OCI-LY3 (cell line): ENCODE measurements around the gene CAST.
A peak's percentile ranks its signal among the peaks of the same experiment; 100 is the strongest.

Source experiments
- H2AFZ ChIP-seq: fragments of 200-600, 300-600 bp; shearing (Covaris generic); 2 replicates; pipeline ENCODE4 v1.6.0; 2014; ENCODE audit warnings: antibody characterized with exemption, low read depth, low read length
- H3K27ac ChIP-seq: fragments of 200-600, 300-600 bp; sonication (generic); 2 replicates; pipeline ENCODE4 v1.5.1; 2014; ENCODE audit warnings: mild to moderate bottlenecking, low read length, moderate library complexity, mixed read lengths
- H3K27me3 ChIP-seq: fragments of 200-600, 300-600 bp; sonication (generic); 2 replicates; pipeline ENCODE4 v1.6.1; 2014; ENCODE audit warnings: low read depth, low read length, mixed read lengths
- H3K36me3 ChIP-seq: fragments of 200-600, 300-600 bp; sonication (generic); replicated peaks from 2 replicates; pipeline ENCODE3; 2014; ENCODE audit warnings: low read depth, low read length, mixed read lengths
- H3K4me1 ChIP-seq: fragments of 300-600, 200-600 bp; sonication (generic); 2 replicates; pipeline ENCODE4 v1.6.1; 2014; ENCODE audit warnings: low read length, mixed read lengths
- H3K4me2 ChIP-seq: fragments of 200-600, 300-600 bp; sonication (generic); 2 replicates; pipeline ENCODE4 v1.6.1; 2014; ENCODE audit warnings: low read length, mixed read lengths
- H3K4me3 ChIP-seq: fragments of 300-600, 200-600 bp; sonication (generic); 2 replicates; pipeline ENCODE4 v1.5.1; 2014; ENCODE audit warnings: antibody characterized with exemption, mild to moderate bottlenecking, low read length, moderate library complexity
- H3K79me2 ChIP-seq: fragments of 300-600, 200-600 bp; shearing (Covaris generic); 2 replicates; pipeline ENCODE4 v1.6.1; 2014; ENCODE audit warnings: mild to moderate bottlenecking, low read length, mixed read lengths
- H3K9ac ChIP-seq: fragments of 300-600, 200-600 bp; shearing (Covaris generic); 2 replicates; pipeline ENCODE4 v1.6.0; 2014; ENCODE audit warnings: mild to moderate bottlenecking, low read length, moderate library complexity
- H3K9me3 ChIP-seq: fragments of 200-600, 300-600 bp; shearing (Covaris generic); 2 replicates; pipeline ENCODE4 v1.6.1; 2014; ENCODE audit warnings: low read length, mixed read lengths; ENCODE audit not compliant: insufficient read depth
- H4K20me1 ChIP-seq: fragments of 200-600, 300-600 bp; sonication (generic); 2 replicates; pipeline ENCODE4 v1.6.1; 2016; ENCODE audit warnings: low read length, mixed read lengths; ENCODE audit not compliant: insufficient read depth
- CTCF ChIP-seq: fragments of 200-600, 300-600 bp; sonication (generic); IDR thresholded peaks from 2 replicates; pipeline ENCODE4 v1.5.1; 2014; ENCODE audit warnings: antibody characterized with exemption, low read length, low read depth
- EZH2phosphoT487 ChIP-seq: fragments of 200-600 bp; shearing (Covaris generic); IDR thresholded peaks from 2 replicates; pipeline ENCODE4 v1.6.1; 2018; ENCODE audit warnings: antibody characterized with exemption, mixed run types, low read depth

The CAST gene

DNA sequence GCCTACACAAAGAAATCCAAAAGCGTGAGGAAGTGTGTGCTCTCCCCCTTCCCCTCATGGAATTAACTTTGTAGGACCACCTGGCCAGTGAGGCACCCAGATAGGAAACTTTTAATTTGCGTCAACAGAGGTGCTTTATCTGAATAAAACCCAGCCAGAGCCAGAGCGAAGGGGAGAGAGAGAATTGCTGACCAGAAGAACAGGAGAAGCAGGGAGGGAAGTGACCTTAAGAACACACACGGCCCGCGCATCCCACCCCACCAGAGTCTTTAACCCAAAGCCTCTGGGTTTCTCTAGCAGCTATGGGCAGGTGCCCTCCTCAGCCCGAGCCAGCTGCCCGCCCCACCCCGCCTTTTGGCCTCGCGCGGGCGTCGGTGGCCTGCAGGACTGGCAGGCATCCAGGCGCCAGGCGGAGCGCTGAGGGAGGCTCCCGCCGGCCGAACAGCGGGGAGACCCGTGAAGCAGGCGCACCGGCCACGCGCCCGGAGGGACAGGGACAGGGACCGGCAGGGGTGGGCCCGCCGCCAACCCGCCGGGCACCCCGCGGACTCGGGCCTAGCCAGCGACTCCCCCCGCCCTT lies 145.0 kb downstream of the CAST start:
- Histone ChIP-seq H3K79me2 (peaks cover 53% of the 10 kb centered on the region), H3K4me1 (peaks cover 15% of the 10 kb centered on the region), H2AFZ (peak overlapping the region; percentile 94), H3K9ac (peak overlapping the region; percentile 95), H3K9me3 (no peaks in the 10 kb centered on the region), H3K4me2 (peak overlapping the region; percentile 98), H3K4me3 (peak overlapping the region; percentile 99), H4K20me1 (peaks cover 7% of the 10 kb centered on the region; the same call in 1 of the 2 replicates), H3K27ac (peak overlapping the region; percentile 81), H3K36me3 (peaks cover 26% of the 10 kb centered on the region), H3K27me3 (no peaks in the 10 kb centered on the region)
- TF ChIP-seq EZH2phosphoT487 (no peak), CTCF (no peak)

GRCh38 chr5:96808541-96808828 lies 146.3 kb downstream of the CAST start:
- H3K27me3 ChIP-seq: no peaks in the 10 kb centered on the region
- peak overlapping the region; percentile 98 for H3K4me2 ChIP-seq
- no peaks in the 10 kb centered on the region for H3K9me3 ChIP-seq
- H4K20me1 ChIP-seq: peaks cover 5% of the 10 kb centered on the region; the same call in 1 of the 2 replicates
- peak overlapping the region; percentile 97 for H2AFZ ChIP-seq
- no peak for TF ChIP-seq EZH2phosphoT487
- TF ChIP-seq CTCF: no peak
- peak overlapping the region; percentile 81 for H3K27ac ChIP-seq
- peaks cover 17% of the 10 kb centered on the region for H3K36me3 ChIP-seq
- peak overlapping the region; percentile 99 for H3K4me3 ChIP-seq
- H3K9ac ChIP-seq: peak overlapping the region; percentile 95
- peaks cover 42% of the 10 kb centered on the region for H3K79me2 ChIP-seq
- H3K4me1 ChIP-seq: peaks cover 15% of the 10 kb centered on the region

DNA sequence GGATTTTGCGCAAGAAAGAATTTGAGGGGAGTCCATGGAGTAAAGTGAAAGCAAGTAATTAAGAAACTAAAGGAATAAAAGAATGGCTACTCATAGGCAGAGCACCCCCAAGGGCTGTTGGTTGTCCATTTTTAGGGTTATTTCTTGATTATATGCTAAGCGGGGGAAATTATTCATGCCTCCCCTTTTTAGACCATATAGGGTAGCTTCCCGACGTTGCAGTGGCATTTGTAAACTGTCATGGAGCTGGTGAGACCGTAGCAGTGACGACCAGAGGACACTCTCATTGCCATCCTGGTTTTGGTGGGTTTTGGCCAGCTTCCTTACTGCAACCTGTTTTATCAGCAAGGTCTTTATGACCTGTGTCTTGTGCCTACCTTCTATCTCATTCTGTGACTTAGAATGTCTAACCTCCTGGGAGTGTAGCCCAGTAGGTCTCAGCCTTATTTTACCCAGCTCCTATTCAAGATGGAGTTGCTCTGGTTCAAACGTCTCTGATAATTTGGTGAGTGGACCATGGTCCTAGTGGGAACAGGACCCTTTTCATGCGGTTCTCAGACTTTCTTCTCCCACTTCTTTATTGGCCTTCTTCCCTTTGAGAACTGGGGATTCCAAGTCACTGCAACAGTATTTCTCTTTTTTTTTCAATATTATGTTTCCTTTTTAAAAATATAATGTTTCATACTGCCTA lies 146.8 kb downstream of the CAST start:
- peaks cover 36% of the 10 kb centered on the region for H3K79me2 ChIP-seq
- TF ChIP-seq EZH2phosphoT487: no peak
- TF ChIP-seq CTCF: no peak
- no peak overlapping the region for H3K27ac ChIP-seq
- H3K27me3 ChIP-seq: no peaks in the 10 kb centered on the region
- peak overlapping the region; percentile 97 for H2AFZ ChIP-seq
- peak overlapping the region; percentile 98 for H3K4me2 ChIP-seq
- H3K4me3 ChIP-seq: peak overlapping the region; percentile 99
- H3K36me3 ChIP-seq: peaks cover 12% of the 10 kb centered on the region
- H4K20me1 ChIP-seq: peaks cover 2% of the 10 kb centered on the region; the same call in 1 of the 2 replicates
- H3K9me3 ChIP-seq: no peaks in the 10 kb centered on the region
- peak overlapping the region; percentile 95 for H3K9ac ChIP-seq
- H3K4me1 ChIP-seq: peaks cover 15% of the 10 kb centered on the region

- H3K79me2 ChIP-seq: peaks cover 28% of the 10 kb centered on the region
- TF ChIP-seq EZH2phosphoT487 (no peak), CTCF (no peak)
- H3K27ac ChIP-seq: no peak overlapping the region
- H3K9ac ChIP-seq: no peak overlapping the region
- H2AFZ ChIP-seq: no peak overlapping the region
- no peaks in the 10 kb centered on the region for H3K9me3 ChIP-seq
- H3K36me3 ChIP-seq: peaks cover 8% of the 10 kb centered on the region
- H4K20me1 ChIP-seq: 0 out of 2 replicates have a peak, but pooled peaks cover 2% of the 10 kb centered on the region
- peaks cover 15% of the 10 kb centered on the region for H3K4me1 ChIP-seq
- H3K4me3 ChIP-seq: no peak overlapping the region
- no peaks in the 10 kb centered on the region for H3K27me3 ChIP-seq
- H3K4me2 ChIP-seq: no peak overlapping the region
Measured at GRCh38 chr5:96809921-96810320, 147.7 kb downstream of the CAST start.
